NCI-H345 treated with DMSO at 0.1 percent for 48 hours (cell line): ENCODE results near the gene LGMN.

Experiments used
- DNase-seq: peaks from one replicate; lab custom pipeline; 2025; ENCODE audit not compliant: unreplicated experiment; lab: John Stamatoyannopoulos, UW

Gene LGMN

DNA sequence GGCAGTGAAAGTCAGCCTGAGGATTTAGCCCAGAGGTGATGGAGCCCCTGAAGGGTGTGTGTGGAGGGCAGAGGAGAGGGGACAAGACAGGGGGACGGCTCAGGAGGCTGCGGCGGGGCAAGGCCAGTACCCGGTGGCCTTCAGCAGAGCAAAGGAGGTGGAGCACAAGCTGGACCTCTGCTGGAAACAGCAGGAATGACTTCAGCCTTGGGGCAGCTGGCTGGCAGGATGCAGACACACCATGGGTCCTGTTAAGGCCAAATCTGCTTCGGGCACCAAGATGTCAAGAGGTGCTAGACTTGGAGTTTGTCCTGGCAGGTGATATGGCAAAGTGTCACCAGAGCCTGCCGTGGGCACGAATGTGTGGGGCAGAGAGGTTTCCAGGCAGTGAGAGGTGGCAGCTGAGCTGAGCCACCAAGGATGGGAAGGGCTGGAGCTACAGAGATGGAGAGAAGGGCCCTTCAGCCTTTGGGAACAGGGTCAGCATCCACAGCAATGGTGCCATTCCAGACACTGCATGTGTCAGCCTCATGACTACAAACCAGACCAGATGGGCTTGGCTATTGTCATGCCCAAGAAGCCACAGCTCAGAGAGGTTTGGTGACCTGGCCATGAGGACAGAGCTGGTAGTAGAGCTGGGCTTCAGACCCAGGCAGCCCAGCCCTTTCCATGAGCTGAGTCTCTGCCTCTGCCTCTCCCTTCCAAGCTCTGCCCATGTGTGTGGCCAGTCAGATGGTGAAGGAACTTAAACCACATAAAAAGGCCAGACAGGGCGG is 91.9 kb downstream of the LGMN start:
- DNase-seq: no peak

- DNase-seq: no peak
Observed at GRCh38 chr14:92655419-92656201, 92.8 kb downstream of the LGMN start.

DNA sequence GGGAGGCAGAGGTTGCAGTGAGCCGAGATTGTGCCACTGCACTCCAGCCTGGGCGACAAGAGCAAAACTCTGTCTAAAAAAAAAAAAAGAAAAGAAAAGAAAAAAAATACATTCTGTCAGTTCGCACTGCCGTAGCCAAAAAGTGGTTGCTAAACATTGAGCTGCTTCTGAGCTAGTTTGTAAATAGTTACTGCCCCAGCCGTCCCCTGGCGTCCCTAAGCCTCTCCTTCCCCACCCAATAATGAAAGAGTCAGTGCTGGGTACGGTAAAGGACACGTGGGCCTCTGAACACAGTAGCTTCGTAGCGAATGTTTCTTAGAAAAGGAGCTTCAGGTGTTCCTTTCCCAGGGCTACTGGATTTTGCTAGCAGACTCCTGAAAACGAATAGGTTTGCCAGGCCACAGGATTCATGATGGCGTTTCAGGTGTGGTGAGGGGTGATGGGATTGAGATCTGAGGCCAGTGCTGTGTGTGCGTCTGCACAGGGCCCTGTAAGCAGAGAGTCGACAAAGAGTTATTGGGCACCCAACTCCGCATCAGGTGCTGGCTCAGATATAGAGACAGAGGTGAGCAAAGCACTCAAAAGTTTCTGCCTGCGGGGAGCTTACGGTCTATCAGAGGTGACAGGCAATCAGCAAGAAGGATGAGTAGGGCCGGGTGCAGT is 94.1 kb downstream of the LGMN start:
- no peak for DNase-seq
